Stimulated activated CD4-positive, alpha-beta T cell treated with anti-CD3 and anti-CD28 coated beads, Interleukin-4, amount 100 ng/mL, for 48 hours (primary cell): ENCODE data around the gene PARP1.

Experiments used
- DNase-seq, 2 donors: peaks; one replicate each; pipeline ENCODE4 v3.0.0-alpha.2; 2020; ENCODE audit warnings: low read depth in 2 of 2

The PARP1 gene

DNA sequence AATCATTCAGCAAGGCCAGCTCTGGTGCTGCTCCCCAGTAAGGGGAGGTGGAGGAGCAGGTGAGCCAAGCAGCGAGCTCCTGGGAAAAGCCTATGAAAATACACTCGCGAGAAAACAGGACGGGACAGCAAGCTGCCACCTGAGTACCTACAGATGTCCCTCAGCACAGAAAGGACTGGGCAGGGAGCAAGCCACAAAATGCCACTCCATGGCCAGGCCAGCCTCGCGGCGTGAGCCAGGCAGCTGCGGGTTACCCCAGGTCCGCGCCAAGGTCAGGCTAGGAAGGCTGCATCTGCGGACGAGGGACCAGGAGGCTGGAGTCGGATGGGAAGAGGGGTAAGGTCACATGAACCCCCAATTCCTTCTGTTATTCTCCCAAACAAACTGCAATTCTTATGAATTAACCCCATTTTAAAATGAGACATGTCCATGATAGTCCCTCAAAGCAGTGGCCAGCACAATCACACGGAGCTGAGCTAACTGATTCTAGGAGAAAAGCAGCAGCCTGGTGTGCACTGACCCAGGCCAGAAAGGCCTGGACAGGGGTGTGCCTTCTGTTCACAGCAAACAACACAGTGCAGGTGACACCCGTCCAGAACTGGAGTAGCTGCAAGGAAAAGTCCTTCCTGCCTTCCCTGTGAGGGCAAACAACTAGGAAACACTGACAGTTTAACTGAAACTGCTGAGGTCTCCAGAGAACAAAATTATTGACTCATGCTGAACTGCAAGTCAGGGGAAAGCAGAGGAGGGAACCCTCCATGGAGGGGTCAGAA, 26.5 kb downstream of the PARP1 start:
- no peak for DNase-seq

GRCh38 chr1:226378071-226378470, 29.8 kb downstream of the PARP1 start:
- DNase-seq, result no peak

- DNase-seq, result no peak
Observed at GRCh38 chr1:226376300-226376699, 31.6 kb downstream of the PARP1 start.

- DNase-seq, result no peak
Observed at GRCh38 chr1:226373376-226373775, 34.5 kb downstream of the PARP1 start.

GRCh38 chr1:226372885-226373284, 35.0 kb downstream of the PARP1 start:
- DNase-seq, result no peak

- no peak for DNase-seq
Observed at GRCh38 chr1:226371866-226372490, 35.9 kb downstream of the PARP1 start.

GRCh38 chr1:226371027-226371694, 36.7 kb downstream of the PARP1 start:
- no peak for DNase-seq

GRCh38 chr1:226370144-226370923, 37.6 kb downstream of the PARP1 start:
- no peak for DNase-seq

GRCh38 chr1:226369110-226369509, 38.8 kb downstream of the PARP1 start:
- no peak for DNase-seq

DNA sequence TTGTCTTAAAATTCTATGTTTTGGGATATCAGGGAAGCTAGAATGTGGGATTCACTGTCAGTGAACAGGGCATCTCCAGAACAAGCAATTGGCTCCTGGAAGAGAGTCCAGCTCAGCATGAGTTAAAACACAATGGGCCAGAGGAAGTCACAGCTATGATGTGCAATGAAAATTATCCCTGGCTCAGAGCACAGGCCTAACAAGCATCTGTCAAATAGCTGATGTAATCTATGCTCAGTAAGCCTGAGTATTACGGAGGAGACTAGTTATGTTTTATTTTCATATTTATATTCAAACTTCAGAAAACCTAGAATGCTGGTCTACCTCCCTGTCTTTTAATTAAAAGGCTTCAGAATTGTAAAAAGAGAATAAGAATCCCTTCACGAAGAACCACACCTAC, 41.6 kb downstream of the PARP1 start:
- no peak for DNase-seq

- no peak for DNase-seq
Observed at GRCh38 chr1:226365831-226366231, 42.1 kb downstream of the PARP1 start.

- no peak for DNase-seq
Observed at GRCh38 chr1:226364901-226365565, 42.9 kb downstream of the PARP1 start.

GRCh38 chr1:226364514-226364899, 43.4 kb downstream of the PARP1 start:
- no peak for DNase-seq

- no peak for DNase-seq
Observed at GRCh38 chr1:226363801-226364513, 43.9 kb downstream of the PARP1 start.

GRCh38 chr1:226362891-226363447, 44.9 kb downstream of the PARP1 start:
- no peak for DNase-seq

- DNase-seq, result no peak
Observed at GRCh38 chr1:226362361-226362760, 45.5 kb downstream of the PARP1 start.

DNA sequence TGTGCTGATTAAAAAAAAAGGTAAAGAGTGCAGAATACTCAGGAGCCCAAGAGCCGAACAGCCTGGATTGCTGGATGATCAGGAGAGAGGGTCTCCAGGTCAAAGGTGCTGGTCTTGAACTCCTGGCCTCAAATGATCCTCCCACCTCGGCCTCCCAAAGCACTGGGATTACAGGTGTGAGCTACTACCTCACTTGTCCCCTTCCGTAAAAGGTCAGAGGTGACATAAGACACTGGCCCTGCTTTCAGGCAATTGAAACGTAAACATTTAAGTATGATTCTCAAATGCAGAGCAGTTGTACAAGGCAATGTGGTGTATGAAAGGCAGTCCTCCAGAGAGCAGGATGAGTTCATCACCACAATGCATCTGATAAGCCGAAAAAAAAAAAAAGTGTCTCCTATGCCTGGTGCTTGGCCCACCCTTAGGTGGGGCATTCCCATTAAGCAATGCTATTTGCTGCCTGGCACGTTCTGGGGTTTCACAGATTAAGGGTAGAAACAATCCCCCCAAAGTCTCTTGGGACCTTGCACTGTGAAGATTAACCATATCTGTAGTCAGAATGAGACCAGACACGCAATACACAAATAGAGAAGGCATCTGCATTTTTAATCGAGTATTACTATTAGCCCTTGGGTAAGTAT, 47.7 kb downstream of the PARP1 start:
- no peak for DNase-seq

DNA sequence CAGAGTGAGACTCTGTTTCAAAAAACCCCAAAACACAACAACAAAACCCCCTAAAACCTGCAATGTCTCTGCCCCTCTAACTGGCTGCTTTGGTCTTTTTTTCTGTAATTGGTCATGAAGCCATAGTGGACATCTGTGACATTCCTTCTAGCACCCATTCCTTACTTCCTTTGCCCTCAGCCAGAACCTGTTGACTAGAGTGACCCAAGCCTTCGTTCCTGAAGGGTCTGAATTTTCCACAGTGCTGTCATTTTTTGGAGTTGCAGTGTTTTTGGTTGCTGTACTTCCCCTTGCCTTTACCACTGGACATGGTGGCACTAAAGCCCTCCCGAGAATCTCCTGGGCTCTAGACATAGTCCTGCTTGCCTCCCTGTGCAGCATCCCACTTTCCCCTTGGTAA, 50.5 kb downstream of the PARP1 start:
- DNase-seq, result no peak

- no peak for DNase-seq
Observed at GRCh38 chr1:226355669-226356551, 52.0 kb downstream of the PARP1 start.
